HCT116 (cell line): ENCODE data around the gene TBC1D8. TPM values are rescaled to one million over a fixed set of nuclear protein-coding genes. Genes with fewer than 3 reads are reported as not detected.

Experiments used
- ATAC-seq: fragments of 200-7000 bp; cut with Tn5 transposase; 2 replicates; pipeline ENCODE4 v1.9.1; 2020; ENCODE audit warnings: mild to moderate bottlenecking, moderate library complexity
- BruUV-seq: library from RNA; stranded (reverse); fragments of 400-500 nt; replicated peaks from 2 replicates; lab custom pipeline; 2021; lab: Mats Ljungman, UMichigan
- CTCF ChIA-PET: fragments of 300-600 bp; sonication (Branson Sonifier 250); formaldehyde crosslinking; loops from one replicate; lab custom pipeline; 2021; ENCODE audit warnings: antibody characterized with exemption; lab: Charles Lee
- POLR2A ChIA-PET: fragments of 300-600, 350-600 bp; sonication (Branson Sonifier 250); formaldehyde crosslinking; loops from one replicate; lab custom pipeline; 2021; ENCODE audit warnings: antibody characterized with exemption; lab: Charles Lee
- RAD21 ChIA-PET, 2 experiments: fragments of 300-600 bp; sonication (Branson Sonifier 250); formaldehyde crosslinking; loops; one replicate each; lab custom pipeline; 2023; ENCODE audit warnings: low total read pairs in 2 of 2; ENCODE audit not compliant: uncharacterized antibody in 2 of 2, unreplicated experiment in 2 of 2, low non-redundant PET in 1 of 2; lab: Charles Lee
- DNase-seq: peaks from one replicate; pipeline ENCODE4 v3.0.0-alpha.2; 2010; ENCODE audit warnings: low read depth, low spot score
- H2AFZ ChIP-seq: fragments of 200-600 bp; shearing (Covaris generic), sonication (generic); 2 replicates; pipeline ENCODE4 v1.6.1; 2017; ENCODE audit warnings: low read depth, mixed run types, mixed read lengths, antibody characterized with exemption, low read length; ENCODE audit not compliant: poor library complexity, severe bottlenecking
- H3K27ac ChIP-seq: 2 replicates; pipeline ENCODE4 v1.5.1; 2012; ENCODE audit warnings: low read depth, low read length
- H3K27me3 ChIP-seq: fragments of 200-600 bp; sonication (generic); 2 replicates; pipeline ENCODE4 v1.6.1; 2016; ENCODE audit warnings: mixed run types, low read length, mixed read lengths; ENCODE audit not compliant: insufficient read depth
- H3K36me3 ChIP-seq, 2 experiments: fragments of 200-500 bp in 1 of 2; fragments of 200-600 bp in 1 of 2; sonication (Bioruptor generic) in 1 of 2; sonication (generic) in 1 of 2; 2 replicates each; pipeline versions ENCODE4 v1.5.1 to v1.6.1; 2014 to 2016; ENCODE audit warnings: low read length in 2 of 2, inconsistent platforms in 1 of 2, mixed read lengths in 1 of 2, mixed run types in 1 of 2; ENCODE audit not compliant: insufficient read depth in 2 of 2, control insufficient read depth in 1 of 2
- H3K4me1 ChIP-seq, 2 experiments: fragments of 200-600 bp in 1 of 2; sonication (generic) in 1 of 2; 2 replicates each; pipeline versions ENCODE4 v1.5.1 to v1.6.1; 2012 to 2017; ENCODE audit warnings: low read length in 2 of 2, inconsistent platforms in 1 of 2, mild to moderate bottlenecking in 1 of 2, mixed read lengths in 1 of 2, mixed run types in 1 of 2, moderate library complexity in 1 of 2; ENCODE audit not compliant: insufficient read depth in 2 of 2, control insufficient read depth in 1 of 2
- H3K4me2 ChIP-seq: fragments of 200-600 bp; sonication (generic); 2 replicates; pipeline ENCODE4 v1.6.1; 2017; ENCODE audit warnings: mixed run types, low read length, mixed read lengths
- H3K4me3 ChIP-seq, 2 experiments: fragments of 200-600 bp in 1 of 2; sonication (generic) in 1 of 2; replicated peaks in 1 of 2; 2 replicates each; pipeline ENCODE4 v1.5.1; 2011 to 2016; ENCODE audit warnings: low read length in 2 of 2, control low read depth in 1 of 2, low read depth in 1 of 2, mild to moderate bottlenecking in 1 of 2, mixed read lengths in 1 of 2, mixed run types in 1 of 2
- H3K79me2 ChIP-seq: fragments of 200-600 bp; sonication (generic); 2 replicates; pipeline ENCODE4 v1.6.1; 2017; ENCODE audit warnings: mild to moderate bottlenecking, mixed run types, low read length, moderate library complexity, mixed read lengths; ENCODE audit not compliant: insufficient read depth
- H3K9ac ChIP-seq: fragments of 200-600 bp; sonication (generic); 2 replicates; pipeline ENCODE4 v1.6.1; 2016; ENCODE audit warnings: low read length, mixed read lengths
- H3K9me2 ChIP-seq: fragments of 200-600 bp; sonication (generic), shearing (Covaris generic); 2 replicates; pipeline ENCODE4 v1.6.1; 2017; ENCODE audit warnings: mixed run types, mild to moderate bottlenecking, moderate library complexity; ENCODE audit not compliant: insufficient read depth
- H3K9me3 ChIP-seq, 2 experiments: fragments of 200-500 bp in 1 of 2; fragments of 200-600 bp in 1 of 2; sonication (Bioruptor generic) in 1 of 2; sonication (generic) in 1 of 2; 2 replicates each; pipeline ENCODE4 v1.6.1; 2014 to 2017; ENCODE audit warnings: low read length in 2 of 2, mixed read lengths in 2 of 2, inconsistent platforms in 1 of 2, low read depth in 1 of 2, mild to moderate bottlenecking in 1 of 2, mixed run types in 1 of 2, moderate library complexity in 1 of 2; ENCODE audit not compliant: control insufficient read depth in 1 of 2, insufficient read depth in 1 of 2
- H4K20me1 ChIP-seq: fragments of 200-600 bp; sonication (generic), shearing (Covaris generic); 2 replicates; pipeline ENCODE4 v1.6.1; 2017; ENCODE audit warnings: mixed run types, mild to moderate bottlenecking, moderate library complexity; ENCODE audit not compliant: insufficient read depth
- CBX3 ChIP-seq: IDR thresholded peaks from 2 replicates; pipeline ENCODE4 v1.6.1; 2012; ENCODE audit warnings: low read depth
- CEBPB ChIP-seq: IDR thresholded peaks from 2 replicates; pipeline ENCODE4 v1.6.1; 2012; ENCODE audit warnings: low read depth
- EGR1 ChIP-seq: IDR thresholded peaks from 2 replicates; pipeline ENCODE4 v1.6.1; 2012; ENCODE audit warnings: low read depth
- ELF1 ChIP-seq: IDR thresholded peaks from 2 replicates; pipeline ENCODE4 v1.6.1; 2012; ENCODE audit warnings: low read depth, borderline replicate concordance
- EZH2 ChIP-seq: fragments of 200-600 bp; sonication (generic); IDR thresholded peaks from 2 replicates; pipeline ENCODE4 v1.6.1; 2017; ENCODE audit warnings: antibody characterized with exemption, mixed run types
- FOSL1 ChIP-seq: IDR thresholded peaks from 2 replicates; pipeline ENCODE4 v1.6.1; 2012; ENCODE audit warnings: low read depth
- JUND ChIP-seq: IDR thresholded peaks from 2 replicates; pipeline ENCODE4 v1.6.1; 2012
- POLR2A ChIP-seq: IDR thresholded peaks from 2 replicates; pipeline ENCODE4 v1.7.0; 2011; ENCODE audit warnings: borderline replicate concordance; ENCODE audit not compliant: insufficient read depth, insufficient read length; ENCODE audit errors: extremely low read depth
- SRF ChIP-seq: IDR thresholded peaks from 2 replicates; pipeline ENCODE4 v1.6.1; 2012; ENCODE audit warnings: low read depth
- TCF7L2 ChIP-seq: IDR thresholded peaks from 2 replicates; pipeline ENCODE4 v1.7.0; 2011; ENCODE audit warnings: borderline replicate concordance, inconsistent platforms; ENCODE audit not compliant: insufficient read depth, insufficient read length; ENCODE audit errors: extremely low read depth
- ZFX ChIP-seq: fragments of 450-650 bp; IDR thresholded peaks from 2 replicates; pipeline ENCODE4 v1.6.1; 2017
- intact Hi-C: fragments of 100-400 bp; cut with micrococcal nuclease; formaldehyde crosslinking; loops from 2 replicates; pipeline ENCODE4 v1.10.0; 2022
- total RNA-seq: library from RNA; stranded (reverse); gene quantifications from one replicate; pipeline ENCODE4 v1.2.1, GENCODE V29; 2021; ENCODE audit not compliant: unreplicated experiment
- TF ChIP-seq, protein P1 (sequence below): IDR thresholded peaks from 2 replicates; pipeline ENCODE4 v1.6.1; 2012; ENCODE audit warnings: low read depth
- TF ChIP-seq, protein P2 (sequence below): IDR thresholded peaks from 2 replicates; pipeline ENCODE4 v1.6.1; 2011; ENCODE audit warnings: mild to moderate bottlenecking, low read length, moderate library complexity; ENCODE audit not compliant: insufficient replicate concordance; ENCODE audit errors: extremely low read depth
- TF ChIP-seq, protein P3 (sequence below), 3 experiments: fragments of 200-600 bp in 1 of 3; sonication (generic) in 1 of 3; IDR thresholded peaks in 2 of 3; conservative IDR thresholded peaks in 1 of 3; 2 replicates each; pipeline ENCODE4 v1.5.1; 2012 to 2017; ENCODE audit warnings: low read depth in 2 of 3, low read length in 2 of 3, antibody characterized with exemption in 1 of 3, borderline replicate concordance in 1 of 3, control low read depth in 1 of 3, mild to moderate bottlenecking in 1 of 3, mixed read lengths in 1 of 3, mixed run types in 1 of 3, moderate library complexity in 1 of 3; ENCODE audit not compliant: insufficient read depth in 1 of 3

Gene TBC1D8
- total RNA-seq, 1 experiment from 2014 or later: 44.0 TPM

DNA sequence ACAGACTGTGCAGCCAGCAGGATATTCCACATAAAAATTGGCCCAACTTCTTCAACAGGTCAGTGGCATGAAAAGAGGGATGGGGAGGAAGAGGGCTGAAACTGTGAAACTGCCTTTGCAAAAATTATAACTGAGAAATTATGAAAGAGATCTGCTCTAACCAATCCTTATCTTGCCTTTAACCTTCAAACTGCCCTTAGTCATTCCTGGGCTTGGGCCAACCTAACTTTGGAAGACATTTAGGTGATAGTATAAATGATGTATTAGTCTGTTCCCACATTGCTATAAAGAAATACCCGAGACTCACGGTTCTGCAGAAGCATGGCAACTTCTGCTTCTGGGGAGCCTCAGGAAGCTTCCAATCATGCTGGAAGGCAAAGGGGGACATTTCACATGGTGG lies 74.6 kb downstream of the TBC1D8 start (continued):
- TF ChIP-seq, protein P1, sequence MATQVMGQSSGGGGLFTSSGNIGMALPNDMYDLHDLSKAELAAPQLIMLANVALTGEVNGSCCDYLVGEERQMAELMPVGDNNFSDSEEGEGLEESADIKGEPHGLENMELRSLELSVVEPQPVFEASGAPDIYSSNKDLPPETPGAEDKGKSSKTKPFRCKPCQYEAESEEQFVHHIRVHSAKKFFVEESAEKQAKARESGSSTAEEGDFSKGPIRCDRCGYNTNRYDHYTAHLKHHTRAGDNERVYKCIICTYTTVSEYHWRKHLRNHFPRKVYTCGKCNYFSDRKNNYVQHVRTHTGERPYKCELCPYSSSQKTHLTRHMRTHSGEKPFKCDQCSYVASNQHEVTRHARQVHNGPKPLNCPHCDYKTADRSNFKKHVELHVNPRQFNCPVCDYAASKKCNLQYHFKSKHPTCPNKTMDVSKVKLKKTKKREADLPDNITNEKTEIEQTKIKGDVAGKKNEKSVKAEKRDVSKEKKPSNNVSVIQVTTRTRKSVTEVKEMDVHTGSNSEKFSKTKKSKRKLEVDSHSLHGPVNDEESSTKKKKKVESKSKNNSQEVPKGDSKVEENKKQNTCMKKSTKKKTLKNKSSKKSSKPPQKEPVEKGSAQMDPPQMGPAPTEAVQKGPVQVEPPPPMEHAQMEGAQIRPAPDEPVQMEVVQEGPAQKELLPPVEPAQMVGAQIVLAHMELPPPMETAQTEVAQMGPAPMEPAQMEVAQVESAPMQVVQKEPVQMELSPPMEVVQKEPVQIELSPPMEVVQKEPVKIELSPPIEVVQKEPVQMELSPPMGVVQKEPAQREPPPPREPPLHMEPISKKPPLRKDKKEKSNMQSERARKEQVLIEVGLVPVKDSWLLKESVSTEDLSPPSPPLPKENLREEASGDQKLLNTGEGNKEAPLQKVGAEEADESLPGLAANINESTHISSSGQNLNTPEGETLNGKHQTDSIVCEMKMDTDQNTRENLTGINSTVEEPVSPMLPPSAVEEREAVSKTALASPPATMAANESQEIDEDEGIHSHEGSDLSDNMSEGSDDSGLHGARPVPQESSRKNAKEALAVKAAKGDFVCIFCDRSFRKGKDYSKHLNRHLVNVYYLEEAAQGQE: no peak
- no peak for TF ChIP-seq EGR1
- no peak for TF ChIP-seq FOSL1
- TF ChIP-seq, protein P2, sequence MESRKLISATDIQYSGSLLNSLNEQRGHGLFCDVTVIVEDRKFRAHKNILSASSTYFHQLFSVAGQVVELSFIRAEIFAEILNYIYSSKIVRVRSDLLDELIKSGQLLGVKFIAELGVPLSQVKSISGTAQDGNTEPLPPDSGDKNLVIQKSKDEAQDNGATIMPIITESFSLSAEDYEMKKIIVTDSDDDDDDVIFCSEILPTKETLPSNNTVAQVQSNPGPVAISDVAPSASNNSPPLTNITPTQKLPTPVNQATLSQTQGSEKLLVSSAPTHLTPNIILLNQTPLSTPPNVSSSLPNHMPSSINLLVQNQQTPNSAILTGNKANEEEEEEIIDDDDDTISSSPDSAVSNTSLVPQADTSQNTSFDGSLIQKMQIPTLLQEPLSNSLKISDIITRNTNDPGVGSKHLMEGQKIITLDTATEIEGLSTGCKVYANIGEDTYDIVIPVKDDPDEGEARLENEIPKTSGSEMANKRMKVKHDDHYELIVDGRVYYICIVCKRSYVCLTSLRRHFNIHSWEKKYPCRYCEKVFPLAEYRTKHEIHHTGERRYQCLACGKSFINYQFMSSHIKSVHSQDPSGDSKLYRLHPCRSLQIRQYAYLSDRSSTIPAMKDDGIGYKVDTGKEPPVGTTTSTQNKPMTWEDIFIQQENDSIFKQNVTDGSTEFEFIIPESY: no peak
- TF ChIP-seq JUND: no peak

DNA sequence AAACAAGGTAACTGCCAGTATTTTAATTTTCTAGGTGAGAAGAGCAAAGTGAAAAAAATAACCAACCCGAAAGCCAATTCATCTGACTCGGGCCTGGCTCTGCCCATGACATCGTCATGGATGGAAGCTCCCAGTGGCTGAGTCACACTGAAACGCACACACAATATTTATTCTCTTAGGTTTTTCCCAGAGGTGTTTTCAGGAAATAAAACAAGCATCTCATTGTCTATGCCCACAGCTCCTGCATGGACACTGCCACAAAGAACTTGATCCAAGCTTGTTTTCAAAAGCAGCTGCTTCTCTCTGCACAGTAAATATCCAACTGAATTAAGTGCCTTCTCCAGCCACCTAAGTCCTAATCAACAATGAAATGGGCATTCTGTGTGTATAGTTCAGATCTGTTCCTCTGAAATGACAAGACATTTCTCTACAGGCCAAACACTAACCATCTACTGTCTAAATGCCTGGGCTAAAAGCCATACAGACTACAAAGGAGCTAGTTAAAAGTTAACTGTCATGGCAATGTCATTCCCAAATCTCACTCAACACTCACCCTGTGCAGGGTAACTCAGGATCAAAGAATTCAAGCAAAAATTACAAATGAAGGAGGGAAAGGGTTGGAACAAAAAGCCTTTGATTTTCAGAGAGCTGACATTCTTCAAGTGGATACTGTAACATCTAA lies 86.2 kb downstream of the TBC1D8 start:
- Histone ChIP-seq H3K27ac (peak overlapping the region; percentile 45; the same call in 1 of the 2 replicates), H3K4me3 (no peak overlapping the region), H3K4me1 (peaks cover 19 to 27% of the 10 kb centered on the region in 2 experiments), H3K4me2 (peak overlapping the region; percentile 47), H2AFZ (no peak overlapping the region), H3K9me3 (no peaks in the 10 kb centered on the region), H4K20me1 (no peaks in the 10 kb centered on the region), H3K9me2 (no peaks in the 10 kb centered on the region), H3K27me3 (no peaks in the 10 kb centered on the region), H3K79me2 (peaks cover 30% of the 10 kb centered on the region), H3K36me3 (no peaks in the 10 kb centered on the region), H3K9ac (peak overlapping the region; percentile 32; the same call in 1 of the 2 replicates)
- DNase-seq (peak; percentile 57), ATAC-seq (peak; percentile 82)
- ChIA-PET POLR2A (no interaction called here), RAD21 (interaction anchor here in 1 of 2 experiments (0.6 kb wide), 1 partner anchor 15 kb away, joined by 3 read pairs; no protein-coding TSS in a partner anchor), CTCF (interaction anchor here (1.0 kb wide), 1 partner anchor 123 kb away, joined by 3 read pairs; no protein-coding TSS in a partner anchor)
- intact Hi-C loops: no loop called here
- BruUV-seq: no TSS peak
- TF ChIP-seq CEBPB (no peak), ELF1 (no peak), FOSL1 (peak; percentile 22; the same call in 1 of the 2 replicates), EZH2 (no peak), EGR1 (no peak), TCF7L2 (no peak), CBX3 (no peak), SRF (no peak), ZFX (no peak), POLR2A (no peak)
- TF ChIP-seq, protein P2: no peak
- TF ChIP-seq, protein P3, sequence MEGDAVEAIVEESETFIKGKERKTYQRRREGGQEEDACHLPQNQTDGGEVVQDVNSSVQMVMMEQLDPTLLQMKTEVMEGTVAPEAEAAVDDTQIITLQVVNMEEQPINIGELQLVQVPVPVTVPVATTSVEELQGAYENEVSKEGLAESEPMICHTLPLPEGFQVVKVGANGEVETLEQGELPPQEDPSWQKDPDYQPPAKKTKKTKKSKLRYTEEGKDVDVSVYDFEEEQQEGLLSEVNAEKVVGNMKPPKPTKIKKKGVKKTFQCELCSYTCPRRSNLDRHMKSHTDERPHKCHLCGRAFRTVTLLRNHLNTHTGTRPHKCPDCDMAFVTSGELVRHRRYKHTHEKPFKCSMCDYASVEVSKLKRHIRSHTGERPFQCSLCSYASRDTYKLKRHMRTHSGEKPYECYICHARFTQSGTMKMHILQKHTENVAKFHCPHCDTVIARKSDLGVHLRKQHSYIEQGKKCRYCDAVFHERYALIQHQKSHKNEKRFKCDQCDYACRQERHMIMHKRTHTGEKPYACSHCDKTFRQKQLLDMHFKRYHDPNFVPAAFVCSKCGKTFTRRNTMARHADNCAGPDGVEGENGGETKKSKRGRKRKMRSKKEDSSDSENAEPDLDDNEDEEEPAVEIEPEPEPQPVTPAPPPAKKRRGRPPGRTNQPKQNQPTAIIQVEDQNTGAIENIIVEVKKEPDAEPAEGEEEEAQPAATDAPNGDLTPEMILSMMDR (IDR thresholded peaks at IDR 0.05 in 2 of 3, conservative IDR thresholded peaks at IDR 0.05 in 1 of 3; ENCODE audit: borderline replicate concordance in 1 of 3, insufficient read depth in 1 of 3, low read depth in 2 of 3, low read length in 2 of 3): no peak
